NK-92 (cell line): ENCODE data around the gene TMA7B.

Source experiments
- DNase-seq: peaks from one replicate; lab custom pipeline; 2025; ENCODE audit not compliant: unreplicated experiment; lab: John Stamatoyannopoulos, UW

TMA7B gene

GRCh38 chr22:39999144-39999757 is 39.1 kb downstream of the TMA7B start:
- DNase-seq: no peak

- no peak for DNase-seq
These were observed 40.0 kb downstream of the TMA7B start for GRCh38 chr22:40000171-40000570.

GRCh38 chr22:40001106-40001505 is 40.9 kb downstream of the TMA7B start:
- DNase-seq: no peak

GRCh38 chr22:40001800-40002577 is 41.8 kb downstream of the TMA7B start:
- no peak for DNase-seq

DNA sequence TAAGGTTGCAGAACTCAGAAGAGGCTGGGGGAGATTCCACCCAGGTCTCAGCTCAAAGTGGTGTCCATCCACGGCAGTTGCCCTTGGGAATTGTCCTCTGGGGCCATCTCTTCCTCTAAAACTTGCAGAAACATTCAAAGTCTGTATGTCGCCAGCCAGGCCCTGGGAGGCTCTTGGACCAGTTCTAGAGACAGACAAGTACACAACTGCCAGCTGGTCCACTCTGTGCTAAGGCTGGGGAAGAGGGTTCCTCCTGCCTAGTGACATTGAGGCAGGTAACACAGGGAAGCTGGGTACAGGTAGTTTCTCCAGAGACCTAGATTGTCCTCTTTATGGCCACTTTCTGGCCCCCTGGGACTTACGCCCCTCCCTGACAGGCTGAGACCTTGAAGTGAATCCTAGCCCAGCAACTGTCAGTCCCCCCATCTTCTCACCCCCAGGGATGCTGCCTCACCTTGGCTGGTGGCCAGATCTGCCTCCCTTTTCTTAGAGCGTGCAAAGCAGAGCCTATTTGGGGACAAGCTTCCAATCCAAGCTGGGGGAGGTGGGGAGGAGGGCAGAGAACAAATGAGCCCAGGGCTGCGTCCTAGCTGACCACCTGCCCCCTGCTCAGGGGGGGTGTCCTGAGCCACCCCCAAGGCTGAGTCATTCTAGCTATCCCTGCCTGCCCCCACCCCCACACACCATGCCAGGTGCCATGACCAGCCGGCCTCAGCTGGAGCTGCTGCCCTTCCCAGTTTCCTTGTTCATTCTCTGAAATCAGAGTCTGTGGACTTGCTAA is 42.9 kb downstream of the TMA7B start:
- DNase-seq: no peak

GRCh38 chr22:40004836-40005235 is 44.6 kb downstream of the TMA7B start:
- no peak for DNase-seq

DNA sequence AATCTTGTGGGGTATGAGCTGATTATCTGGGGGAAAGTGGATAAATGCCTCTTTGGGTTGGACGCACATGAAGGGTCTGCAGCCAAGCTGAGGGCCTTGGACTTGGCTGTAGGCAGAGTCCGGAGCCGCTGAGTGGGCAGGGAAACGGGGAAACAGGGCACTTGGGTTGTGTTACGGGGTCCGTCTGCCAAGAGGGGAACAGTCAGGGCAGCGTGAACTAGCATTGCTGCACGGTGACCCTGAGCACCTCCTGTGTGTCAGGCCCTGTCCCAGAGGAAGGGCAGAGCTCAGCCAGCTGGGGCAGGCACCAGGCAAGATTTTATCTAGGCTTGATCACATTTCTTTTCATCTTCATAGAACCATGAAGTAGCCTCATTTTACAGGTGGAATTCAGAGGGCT is 46.4 kb downstream of the TMA7B start:
- DNase-seq: no peak

DNA sequence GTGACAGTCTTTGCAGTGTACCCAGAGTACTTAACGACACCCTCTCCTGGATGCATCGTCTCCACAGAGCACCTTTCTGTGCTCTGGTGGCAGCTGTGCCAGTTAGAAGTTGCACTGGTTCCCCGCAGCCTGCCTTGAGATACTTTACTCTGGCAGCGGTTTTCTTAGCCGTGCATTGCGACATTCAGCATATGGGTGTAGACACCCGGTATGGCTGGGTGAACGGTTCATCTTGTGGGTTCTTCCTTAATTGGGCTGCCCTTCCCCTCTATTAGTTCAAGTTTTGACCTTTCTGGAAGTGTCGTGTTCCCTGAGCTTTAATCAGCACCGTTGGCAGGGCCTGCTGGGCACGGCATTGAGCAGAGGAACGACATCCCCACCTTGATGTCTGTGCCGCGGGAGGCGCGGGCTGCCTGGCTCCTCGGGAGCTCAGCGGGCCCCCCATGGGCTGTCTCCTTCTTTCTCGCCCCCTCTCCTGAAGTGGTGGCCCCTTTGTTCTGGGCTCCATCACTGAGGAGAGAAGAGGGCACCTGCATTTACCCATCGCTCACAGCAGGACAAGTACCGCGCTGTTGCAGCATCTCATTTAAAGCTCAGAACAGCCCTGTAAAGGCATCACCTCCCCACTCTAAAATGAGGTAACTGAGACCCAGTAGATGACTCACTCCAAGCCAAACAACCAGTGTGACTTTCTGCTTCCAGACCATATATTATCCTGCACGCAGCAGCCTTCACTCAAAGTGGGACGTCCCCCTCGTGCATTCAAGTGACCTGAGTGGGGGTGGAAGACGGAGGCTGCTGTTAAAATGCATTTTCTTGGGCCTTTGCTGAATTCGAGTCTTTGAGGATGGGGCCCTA is 47.9 kb downstream of the TMA7B start:
- DNase-seq: no peak

- no peak for DNase-seq
These were observed 48.6 kb downstream of the TMA7B start for GRCh38 chr22:40008726-40009291.

GRCh38 chr22:40009292-40009774 is 49.1 kb downstream of the TMA7B start:
- no peak for DNase-seq

DNA sequence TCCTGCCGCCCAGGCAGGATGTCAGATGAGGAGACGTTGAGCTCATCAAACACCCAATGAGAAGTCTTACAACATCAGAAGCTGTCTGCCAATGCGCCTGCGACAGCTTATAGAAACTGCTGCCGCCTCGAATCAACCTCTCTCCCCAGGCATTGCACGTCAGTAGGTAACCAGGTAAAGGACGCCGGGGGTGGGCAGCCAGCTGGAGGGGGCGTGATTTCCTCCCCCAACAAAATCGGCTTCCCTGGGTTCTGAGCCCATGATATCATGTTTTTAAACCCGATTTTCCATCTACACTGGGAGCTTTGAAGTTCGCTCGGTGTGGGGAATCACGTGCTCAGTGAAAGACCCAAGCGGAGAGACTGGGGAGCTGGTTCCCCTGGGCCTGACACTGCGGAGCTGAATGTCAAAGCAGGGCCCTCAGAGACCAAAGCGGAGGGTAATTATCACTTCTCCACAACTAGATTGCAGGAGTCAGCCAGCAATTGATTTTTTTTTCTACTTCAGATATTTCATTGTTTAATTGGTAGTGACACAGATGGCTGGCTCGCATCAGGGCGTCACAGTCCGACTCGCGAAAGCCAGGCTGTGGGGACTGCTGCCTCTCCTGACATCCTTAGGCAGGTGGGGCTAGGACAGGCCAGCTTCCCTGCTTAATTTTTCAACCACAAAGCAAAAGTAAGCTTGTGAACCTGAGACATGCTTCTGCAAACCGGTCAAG is 49.9 kb downstream of the TMA7B start:
- DNase-seq: no peak

DNA sequence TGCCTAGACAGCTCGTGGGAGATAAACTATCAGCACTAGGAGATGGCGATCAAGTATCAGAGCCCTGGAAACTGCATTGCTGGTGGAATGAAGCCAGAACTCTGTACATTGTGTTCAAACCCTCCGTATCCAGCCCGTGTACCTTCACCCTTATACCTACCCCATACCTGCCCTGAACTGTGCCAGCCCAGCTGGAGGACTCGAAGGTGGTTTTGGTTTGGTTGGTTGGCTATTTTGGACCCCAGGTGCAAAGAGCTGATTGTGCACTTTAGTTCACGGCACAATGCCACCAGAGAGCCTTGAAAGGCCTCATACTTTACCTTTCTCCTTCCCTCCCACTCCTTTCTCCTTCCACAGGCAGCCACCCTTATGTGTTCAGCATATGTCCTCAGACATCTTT is 50.5 kb downstream of the TMA7B start:
- no peak for DNase-seq
